Common myeloid progenitor, CD34-positive (primary cell): ENCODE measurements around the gene TUBG2.
A peak's percentile ranks its signal among the peaks of the same experiment; 100 is the strongest.

Experiments used
- CTCF ChIA-PET: fragments of 350-600 bp; sonication (Branson Sonifier 250); formaldehyde crosslinking; loops from one replicate; lab custom pipeline; 2021; ENCODE audit warnings: antibody characterized with exemption; lab: Charles Lee
- POLR2A ChIA-PET: fragments of 350-600 bp; sonication (Branson Sonifier 250); formaldehyde crosslinking; loops from one replicate; lab custom pipeline; 2021; ENCODE audit warnings: antibody characterized with exemption; lab: Charles Lee
- DNase-seq, 3 donors: peaks; one replicate each; pipeline versions ENCODE4 v3.0.0 to v3.0.0-alpha.2; 2013
- H3K27ac ChIP-seq, 2 experiments: 1 replicate in 1 of 2; 2 replicates in 1 of 2; pipeline ENCODE4 v1.7.0; 2013; ENCODE audit warnings: inconsistent platforms in 2 of 2, low read length in 2 of 2, mild to moderate bottlenecking in 2 of 2, low read depth in 1 of 2, moderate library complexity in 1 of 2; ENCODE audit not compliant: severe bottlenecking in 2 of 2, insufficient read depth in 1 of 2, poor library complexity in 1 of 2
- H3K27me3 ChIP-seq, 5 experiments: replicated peaks in 2 of 5; 1 replicate in 3 of 5; 2 replicates in 2 of 5; pipeline versions ENCODE4 v1.6.1 to v1.7.0; 2013; ENCODE audit warnings: low read length in 4 of 5, mild to moderate bottlenecking in 2 of 5, moderate library complexity in 2 of 5, inconsistent platforms in 1 of 5; ENCODE audit not compliant: insufficient read depth in 5 of 5, control insufficient read depth in 4 of 5
- H3K36me3 ChIP-seq, 4 experiments: 1 replicate in 2 of 4; 2 replicates in 2 of 4; pipeline versions ENCODE4 v1.6.1 to v1.7.0; 2013; ENCODE audit warnings: low read length in 3 of 4, control low read depth in 1 of 4, mild to moderate bottlenecking in 1 of 4; ENCODE audit not compliant: control insufficient read depth in 4 of 4, insufficient read depth in 4 of 4
- H3K4me1 ChIP-seq, 4 experiments: 1 replicate in 3 of 4; 2 replicates in 1 of 4; pipeline versions ENCODE4 v1.6.1 to v1.7.1; 2013; ENCODE audit warnings: low read length in 3 of 4, mild to moderate bottlenecking in 3 of 4, control low read depth in 1 of 4, inconsistent platforms in 1 of 4, moderate library complexity in 1 of 4; ENCODE audit not compliant: control insufficient read depth in 4 of 4, insufficient read depth in 4 of 4; ENCODE audit errors: control extremely low read depth in 1 of 4
- H3K4me3 ChIP-seq, 7 experiments: 1 replicate in 4 of 7; 2 replicates in 3 of 7; pipeline versions ENCODE4 v1.5.1 to v1.7.0; 2013; ENCODE audit warnings: mild to moderate bottlenecking in 7 of 7, low read length in 6 of 7, moderate library complexity in 6 of 7, inconsistent platforms in 2 of 7, low read depth in 2 of 7, control low read depth in 1 of 7; ENCODE audit not compliant: insufficient read depth in 4 of 7, control insufficient read depth in 1 of 7; ENCODE audit errors: extremely low read depth in 1 of 7
- H3K9me3 ChIP-seq, 5 experiments: 1 replicate in 4 of 5; 2 replicates in 1 of 5; pipeline versions ENCODE4 v1.6.1 to v1.7.1; 2013; ENCODE audit warnings: low read length in 4 of 5, mild to moderate bottlenecking in 2 of 5, inconsistent platforms in 1 of 5, low read depth in 1 of 5, moderate library complexity in 1 of 5; ENCODE audit not compliant: control insufficient read depth in 4 of 5, insufficient read depth in 2 of 5; ENCODE audit errors: control extremely low read depth in 1 of 5
- WGBS: methylation state at CpG from one replicate; pipeline ENCODE4 v1.1.5; 2013; ENCODE audit not compliant: insufficient coverage; 5-methylcytosine and 5-hydroxymethylcytosine counted together

Gene TUBG2

GRCh38 chr17:42695500-42695899, 36.4 kb downstream of the TUBG2 start:
- ChIA-PET CTCF (interaction anchor here (0.7 to 2.2 kb wide), 2 partner anchors 12 to 118 kb away, joined by 3 to 6 read pairs; partner anchors contain the start of gene PSMC3IP), POLR2A (no interaction called here)
- no peak for DNase-seq
- no peaks in the 10 kb centered on the region for H3K4me1 ChIP-seq
- no peak overlapping the region for H3K4me3 ChIP-seq
- 99% methylated on average over 19 of the region's 20 CpGs for WGBS
- peaks cover 0 to 13% (median 3%) of the 10 kb centered on the region in 4 experiments for H3K36me3 ChIP-seq
- peaks cover 0 to 2% (median 0%) of the 10 kb centered on the region in 5 experiments for H3K27me3 ChIP-seq
- no peak overlapping the region for H3K27ac ChIP-seq
- H3K9me3 ChIP-seq, result no peaks in the 10 kb centered on the region

GRCh38 chr17:42697108-42697811, 38.2 kb downstream of the TUBG2 start:
- ChIA-PET CTCF (interaction anchor here (0.6 to 2.2 kb wide), 2 partner anchors 14 to 79 kb away, joined by 3 to 6 read pairs; no protein-coding TSS in a partner anchor), POLR2A (no interaction called here)
- H3K4me3 ChIP-seq, result no peak overlapping the region
- no peak overlapping the region for H3K27ac ChIP-seq
- WGBS, result 98% methylated on average over 17 of the region's 19 CpGs
- no peak for DNase-seq
- no peaks in the 10 kb centered on the region for H3K4me1 ChIP-seq
- peaks cover 0 to 16% (median 0%) of the 10 kb centered on the region in 5 experiments for H3K27me3 ChIP-seq
- no peaks in the 10 kb centered on the region for H3K9me3 ChIP-seq
- peaks cover 4 to 30% (median 15%) of the 10 kb centered on the region in 4 experiments for H3K36me3 ChIP-seq

DNA sequence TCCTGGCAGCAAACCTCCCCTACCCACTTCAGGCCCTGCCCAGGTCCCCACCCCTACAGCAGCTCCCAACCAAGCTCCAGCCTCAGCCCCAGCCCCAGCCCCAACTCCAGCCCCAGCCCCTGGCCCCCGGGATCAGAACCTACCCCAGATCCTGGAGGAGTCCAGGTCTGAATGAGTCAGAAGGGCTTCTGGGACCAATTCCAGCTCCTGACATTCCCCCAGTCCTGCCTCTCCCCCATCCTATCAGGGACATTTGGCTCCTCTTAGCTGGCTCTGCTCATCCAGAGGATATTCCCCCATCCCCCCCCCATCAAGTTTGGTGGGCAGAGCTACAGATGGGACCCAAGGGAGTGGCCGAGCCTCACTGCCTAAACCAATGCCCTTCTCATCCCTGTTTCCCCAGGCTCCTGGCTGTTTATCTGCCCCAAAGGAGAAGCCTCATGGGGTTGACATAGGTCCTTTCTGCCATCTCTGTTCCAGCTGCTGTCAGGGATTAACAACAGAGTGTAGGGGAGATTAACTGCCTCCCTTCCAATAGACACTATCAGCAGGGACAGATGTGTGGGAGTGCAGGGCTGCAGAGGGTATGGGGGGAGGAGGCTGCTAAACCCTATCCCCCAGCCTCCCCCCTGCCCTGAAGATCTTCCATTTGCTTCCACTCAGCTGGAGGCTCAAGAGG, 39.8 kb downstream of the TUBG2 start:
- DNase-seq, result peak in 1 of 3 donors; percentile 41
- WGBS, result 100% methylated on average over 1 of the region's 2 CpGs
- no peaks in the 10 kb centered on the region for H3K9me3 ChIP-seq
- H3K27me3 ChIP-seq, result peaks cover 0 to 22% (median 0%) of the 10 kb centered on the region in 5 experiments
- H3K4me3 ChIP-seq, result no peak overlapping the region
- peaks cover 4 to 46% (median 25%) of the 10 kb centered on the region in 4 experiments for H3K36me3 ChIP-seq
- no peaks in the 10 kb centered on the region for H3K4me1 ChIP-seq
- CTCF ChIA-PET, result interaction anchor here (1.0 kb wide), 1 partner anchor 8 kb away, joined by 3 read pairs; no protein-coding TSS in a partner anchor
- POLR2A ChIA-PET, result no interaction called here
- no peak overlapping the region for H3K27ac ChIP-seq

GRCh38 chr17:42699415-42699740, 40.3 kb downstream of the TUBG2 start:
- H3K36me3 ChIP-seq, result peaks cover 4 to 50% (median 26%) of the 10 kb centered on the region in 4 experiments
- POLR2A ChIA-PET, result no interaction called here

DNA sequence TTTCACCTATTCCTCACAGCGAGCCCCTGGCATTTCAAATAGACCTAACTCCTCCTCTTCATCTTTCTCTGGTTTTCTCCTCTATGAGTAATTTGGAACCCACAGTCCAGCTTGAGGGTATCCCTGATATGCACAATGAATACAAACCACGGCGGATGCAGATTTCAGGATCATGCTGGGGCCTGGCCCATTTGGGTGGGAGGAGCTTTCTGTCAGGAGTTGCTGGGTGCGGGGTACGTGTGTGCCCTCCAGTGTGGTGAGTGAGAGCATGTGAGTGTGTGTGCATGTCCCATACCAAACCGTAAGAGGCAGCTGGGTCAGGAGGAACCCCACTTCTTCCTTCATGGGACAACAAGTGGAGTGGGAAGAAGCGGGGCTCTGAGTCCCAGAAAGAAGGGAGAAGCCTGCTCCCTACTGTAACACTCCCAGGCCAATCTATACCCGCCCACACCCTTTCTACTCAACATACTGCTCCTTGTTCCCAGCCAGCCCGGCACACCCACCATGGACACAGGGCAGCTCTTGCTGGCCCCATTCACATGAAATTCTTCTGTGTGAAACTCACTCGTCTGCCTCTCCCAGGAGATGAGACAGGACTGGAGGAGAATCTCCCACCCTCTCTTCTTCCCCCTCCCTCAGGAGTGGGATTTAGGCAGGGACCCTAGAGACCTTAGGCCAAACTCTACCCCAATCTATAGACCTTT, 41.7 kb downstream of the TUBG2 start:
- Histone ChIP-seq H3K9me3 (no peaks in the 10 kb centered on the region), H3K27ac (no peak overlapping the region), H3K4me1 (no peaks in the 10 kb centered on the region), H3K36me3 (peaks cover 8 to 63% (median 38%) of the 10 kb centered on the region in 4 experiments), H3K27me3 (peaks cover 0 to 32% (median 4%) of the 10 kb centered on the region in 5 experiments), H3K4me3 (no peak overlapping the region)
- WGBS, result 100% methylated on average over 4 of the region's 10 CpGs
- ChIA-PET CTCF (no interaction called here), POLR2A (interaction anchor here (0.6 kb wide), 1 partner anchor 122 kb away, joined by 9 read pairs; no protein-coding TSS in a partner anchor)
- DNase-seq, result no peak

More at GRCh38 chr17:42699415-42699740, 40.3 kb downstream of the TUBG2 start:
- Histone ChIP-seq H3K27ac (no peak overlapping the region), H3K27me3 (peaks cover 0 to 25% (median 0%) of the 10 kb centered on the region in 5 experiments), H3K4me3 (no peak overlapping the region), H3K4me1 (no peaks in the 10 kb centered on the region), H3K9me3 (no peaks in the 10 kb centered on the region)
- CTCF ChIA-PET, result interaction anchor here (1.0 kb wide), 1 partner anchor 8 kb away, joined by 3 read pairs; no protein-coding TSS in a partner anchor
- 100% methylated on average over 2 of the region's 4 CpGs for WGBS
- no peak for DNase-seq

DNA sequence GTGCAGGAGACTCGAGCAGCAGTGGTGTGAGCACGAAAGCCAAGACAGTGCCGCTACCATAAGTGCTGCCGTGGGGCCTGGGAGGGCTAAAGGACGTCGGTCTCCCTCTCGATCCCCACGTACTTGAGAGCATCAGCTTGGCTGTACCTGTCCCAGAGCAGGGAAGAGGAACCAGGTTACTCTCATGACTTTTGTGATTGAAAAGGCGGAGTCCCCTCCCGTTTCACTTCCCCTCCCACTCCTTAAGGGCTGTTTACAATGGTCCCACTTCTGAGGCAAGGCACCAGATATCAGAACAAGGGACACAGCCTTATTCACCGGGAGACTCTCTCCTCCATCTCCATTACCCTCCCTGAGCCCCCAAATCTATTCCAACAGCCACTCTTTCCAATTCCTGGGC, 43.4 kb downstream of the TUBG2 start:
- no peak for DNase-seq
- ChIA-PET POLR2A (no interaction called here), CTCF (no interaction called here)
- peaks cover 0 to 32% (median 4%) of the 10 kb centered on the region in 5 experiments for H3K27me3 ChIP-seq
- H3K9me3 ChIP-seq, result no peaks in the 10 kb centered on the region
- no peak overlapping the region for H3K27ac ChIP-seq
- 99% methylated on average over 11 of the region's 11 CpGs for WGBS
- H3K4me3 ChIP-seq, result no peak overlapping the region
- peaks cover 0 to 11% (median 5%) of the 10 kb centered on the region in 4 experiments for H3K4me1 ChIP-seq
- peaks cover 16 to 68% (median 45%) of the 10 kb centered on the region in 4 experiments for H3K36me3 ChIP-seq
